NB4 (cell line): ENCODE results near the gene NUAK1.

Experiments used
- DNase-seq: peaks from one replicate; pipeline ENCODE4 v3.0.0; 2010; ENCODE audit warnings: low read depth
- H3K4me3 ChIP-seq: one replicate; pipeline ENCODE4 v1.5.1; 2011; ENCODE audit warnings: mild to moderate bottlenecking, low read depth, low read length, moderate library complexity
- CTCF ChIP-seq: IDR thresholded peaks from one replicate; pipeline ENCODE4 v1.5.1; 2012; ENCODE audit warnings: low read depth, low read length
- MAX ChIP-seq: IDR thresholded peaks from 2 replicates; pipeline ENCODE4 v1.6.1; 2011; ENCODE audit warnings: low read depth, low read length
- MYC ChIP-seq: IDR thresholded peaks from 2 replicates; pipeline ENCODE4 v1.6.1; 2011; ENCODE audit warnings: low read depth, low read length
- POLR2A ChIP-seq: IDR thresholded peaks from 2 replicates; pipeline ENCODE4 v1.6.1; 2011; ENCODE audit warnings: mild to moderate bottlenecking; ENCODE audit not compliant: insufficient read length; ENCODE audit errors: extremely low read depth

Gene NUAK1

GRCh38 chr12:106126441-106127337, 12.1 kb downstream of the NUAK1 start:
- no peak for DNase-seq
- no peak overlapping the region for H3K4me3 ChIP-seq
- TF ChIP-seq CTCF (no peak), MYC (no peak), MAX (no peak), POLR2A (no peak)

GRCh38 chr12:106125351-106126095, 13.2 kb downstream of the NUAK1 start:
- DNase-seq: no peak
- no peak overlapping the region for H3K4me3 ChIP-seq
- no peak for TF ChIP-seq MAX
- no peak for TF ChIP-seq MYC
- TF ChIP-seq POLR2A: no peak
- no peak for TF ChIP-seq CTCF

- no peak for DNase-seq
- H3K4me3 ChIP-seq: no peak overlapping the region
- TF ChIP-seq CTCF: no peak
- TF ChIP-seq POLR2A: no peak
- TF ChIP-seq MYC: no peak
- no peak for TF ChIP-seq MAX
These were observed 15.1 kb downstream of the NUAK1 start for GRCh38 chr12:106123551-106124081.

- H3K4me3 ChIP-seq: no peak overlapping the region
- TF ChIP-seq CTCF (no peak), MYC (no peak), POLR2A (no peak), MAX (no peak)
- no peak for DNase-seq
These were observed 15.6 kb downstream of the NUAK1 start for GRCh38 chr12:106123110-106123509.

- DNase-seq: no peak
- TF ChIP-seq POLR2A (no peak), CTCF (no peak), MYC (no peak), MAX (no peak)
These were observed 16.8 kb downstream of the NUAK1 start for GRCh38 chr12:106122004-106122403.

More at GRCh38 chr12:106122004-106122403, 16.8 kb downstream of the NUAK1 start:
- no peak overlapping the region for H3K4me3 ChIP-seq
